ENCODE results near the gene WBP2.

WBP2 gene

GRCh38 chr17:75855310-75856061 is at the start of gene WBP2:
Gene WBP2 (minus strand): TSS chr17:75855335. CDS start chr17:75855297, 38 bp downstream.
- peak within 1 kb of the TSS; percentile 68 to 96 (median 93) for H3K9ac ChIP-seq (ENCODE audit: low read length in 5 of 5)
- peaks cover 0 to 13% (median 11%) of the 10 kb centered on the region in 5 donors for H3K36me3 ChIP-seq (ENCODE audit: control insufficient read depth in 5 of 5, insufficient read depth in 5 of 5, low read length in 5 of 5)
- peak within 1 kb of the TSS; percentile 94 for H3K27ac ChIP-seq (ENCODE audit: low read depth, low read length)
- H3K4me1 ChIP-seq (ENCODE audit: control insufficient read depth in 5 of 5, insufficient read depth in 5 of 5, low read length in 5 of 5) = peaks cover 13 to 50% (median 39%) of the 10 kb centered on the region in 5 donors
- H3K27me3 ChIP-seq (ENCODE audit: control insufficient read depth in 5 of 5, insufficient read depth in 4 of 5, low read length in 5 of 5) = peaks cover 0 to 2% (median 0%) of the 10 kb centered on the region in 5 donors
- peak within 1 kb of the TSS; percentile 73 to 89 (median 86) for H3K4me3 ChIP-seq (ENCODE audit: low read depth in 1 of 5, low read length in 5 of 5)
- no peaks in the 10 kb centered on the region for H3K9me3 ChIP-seq (ENCODE audit: control insufficient read depth in 5 of 5, low read length in 5 of 5)

GRCh38 chr17:75902406-75902805 is 47.3 kb upstream of the WBP2 start:
- peaks cover 0 to 52% (median 48%) of the 10 kb centered on the region in 5 donors for H3K36me3 ChIP-seq (ENCODE audit: control insufficient read depth in 5 of 5, insufficient read depth in 5 of 5, low read length in 5 of 5)
- H3K9me3 ChIP-seq (ENCODE audit: control insufficient read depth in 5 of 5, low read length in 5 of 5) = no peaks in the 10 kb centered on the region

GRCh38 chr17:75901727-75902126 is 46.6 kb upstream of the WBP2 start:
- Histone ChIP-seq H3K27me3 (ENCODE audit: control insufficient read depth in 5 of 5, insufficient read depth in 4 of 5, low read length in 5 of 5) (no peaks in the 10 kb centered on the region), H3K4me1 (ENCODE audit: control insufficient read depth in 5 of 5, insufficient read depth in 5 of 5, low read length in 5 of 5) (peaks cover 2 to 31% (median 19%) of the 10 kb centered on the region in 5 donors), H3K27ac (ENCODE audit: low read depth, low read length) (no peak overlapping the region), H3K36me3 (ENCODE audit: control insufficient read depth in 5 of 5, insufficient read depth in 5 of 5, low read length in 5 of 5) (peaks cover 0 to 52% (median 48%) of the 10 kb centered on the region in 5 donors), H3K9me3 (ENCODE audit: control insufficient read depth in 5 of 5, low read length in 5 of 5) (no peaks in the 10 kb centered on the region), H3K9ac (ENCODE audit: low read length in 5 of 5) (no peak overlapping the region), H3K4me3 (ENCODE audit: low read depth in 1 of 5, low read length in 5 of 5) (no peak overlapping the region)

More at GRCh38 chr17:75902406-75902805, 47.3 kb upstream of the WBP2 start:
- no peak overlapping the region for H3K4me3 ChIP-seq (ENCODE audit: low read depth in 1 of 5, low read length in 5 of 5)
- peaks cover 2 to 25% (median 15%) of the 10 kb centered on the region in 5 donors for H3K4me1 ChIP-seq (ENCODE audit: control insufficient read depth in 5 of 5, insufficient read depth in 5 of 5, low read length in 5 of 5)
- no peak overlapping the region for H3K9ac ChIP-seq (ENCODE audit: low read length in 5 of 5)
- H3K27me3 ChIP-seq (ENCODE audit: control insufficient read depth in 5 of 5, insufficient read depth in 4 of 5, low read length in 5 of 5) = no peaks in the 10 kb centered on the region
- no peak overlapping the region for H3K27ac ChIP-seq (ENCODE audit: low read depth, low read length)

GRCh38 chr17:75900691-75901533 is 45.8 kb upstream of the WBP2 start:
- Histone ChIP-seq H3K9ac (ENCODE audit: low read length in 5 of 5) (no peak overlapping the region), H3K36me3 (ENCODE audit: control insufficient read depth in 5 of 5, insufficient read depth in 5 of 5, low read length in 5 of 5) (peaks cover 0 to 52% (median 48%) of the 10 kb centered on the region in 5 donors), H3K4me3 (ENCODE audit: low read depth in 1 of 5, low read length in 5 of 5) (no peak overlapping the region), H3K27me3 (ENCODE audit: control insufficient read depth in 5 of 5, insufficient read depth in 4 of 5, low read length in 5 of 5) (no peaks in the 10 kb centered on the region), H3K9me3 (ENCODE audit: control insufficient read depth in 5 of 5, low read length in 5 of 5) (no peaks in the 10 kb centered on the region), H3K4me1 (ENCODE audit: control insufficient read depth in 5 of 5, insufficient read depth in 5 of 5, low read length in 5 of 5) (peaks cover 2 to 34% (median 20%) of the 10 kb centered on the region in 5 donors), H3K27ac (ENCODE audit: low read depth, low read length) (no peak overlapping the region)

- H3K9me3 ChIP-seq (ENCODE audit: control insufficient read depth in 5 of 5, low read length in 5 of 5) = no peaks in the 10 kb centered on the region
- H3K36me3 ChIP-seq (ENCODE audit: control insufficient read depth in 5 of 5, insufficient read depth in 5 of 5, low read length in 5 of 5) = peaks cover 0 to 52% (median 48%) of the 10 kb centered on the region in 5 donors
- no peak overlapping the region for H3K4me3 ChIP-seq (ENCODE audit: low read depth in 1 of 5, low read length in 5 of 5)
- H3K4me1 ChIP-seq (ENCODE audit: control insufficient read depth in 5 of 5, insufficient read depth in 5 of 5, low read length in 5 of 5) = peaks cover 4 to 41% (median 30%) of the 10 kb centered on the region in 5 donors
- no peak overlapping the region for H3K27ac ChIP-seq (ENCODE audit: low read depth, low read length)
- peak overlapping the region in 1 of 5 donors; percentile 7 for H3K9ac ChIP-seq (ENCODE audit: low read length in 5 of 5)
- no peaks in the 10 kb centered on the region for H3K27me3 ChIP-seq (ENCODE audit: control insufficient read depth in 5 of 5, insufficient read depth in 4 of 5, low read length in 5 of 5)
These were observed 44.8 kb upstream of the WBP2 start for GRCh38 chr17:75899767-75900468.

GRCh38 chr17:75899353-75899752 is 44.2 kb upstream of the WBP2 start:
- H3K36me3 ChIP-seq (ENCODE audit: control insufficient read depth in 5 of 5, insufficient read depth in 5 of 5, low read length in 5 of 5) = peaks cover 0 to 52% (median 48%) of the 10 kb centered on the region in 5 donors
- no peaks in the 10 kb centered on the region for H3K9me3 ChIP-seq (ENCODE audit: control insufficient read depth in 5 of 5, low read length in 5 of 5)
- H3K27me3 ChIP-seq (ENCODE audit: control insufficient read depth in 5 of 5, insufficient read depth in 4 of 5, low read length in 5 of 5) = no peaks in the 10 kb centered on the region
- peaks cover 4 to 45% (median 31%) of the 10 kb centered on the region in 5 donors for H3K4me1 ChIP-seq (ENCODE audit: control insufficient read depth in 5 of 5, insufficient read depth in 5 of 5, low read length in 5 of 5)
- peak overlapping the region in 1 of 5 donors; percentile 51 for H3K9ac ChIP-seq (ENCODE audit: low read length in 5 of 5)
- no peak overlapping the region for H3K27ac ChIP-seq (ENCODE audit: low read depth, low read length)
- no peak overlapping the region for H3K4me3 ChIP-seq (ENCODE audit: low read depth in 1 of 5, low read length in 5 of 5)

GRCh38 chr17:75898791-75899190 is 43.7 kb upstream of the WBP2 start:
- H3K27ac ChIP-seq (ENCODE audit: low read depth, low read length) = no peak overlapping the region
- H3K27me3 ChIP-seq (ENCODE audit: control insufficient read depth in 5 of 5, insufficient read depth in 4 of 5, low read length in 5 of 5) = no peaks in the 10 kb centered on the region
- no peaks in the 10 kb centered on the region for H3K9me3 ChIP-seq (ENCODE audit: control insufficient read depth in 5 of 5, low read length in 5 of 5)
- H3K9ac ChIP-seq (ENCODE audit: low read length in 5 of 5) = no peak overlapping the region
- H3K4me3 ChIP-seq (ENCODE audit: low read depth in 1 of 5, low read length in 5 of 5) = no peak overlapping the region
- peaks cover 0 to 52% (median 48%) of the 10 kb centered on the region in 5 donors for H3K36me3 ChIP-seq (ENCODE audit: control insufficient read depth in 5 of 5, insufficient read depth in 5 of 5, low read length in 5 of 5)
- H3K4me1 ChIP-seq (ENCODE audit: control insufficient read depth in 5 of 5, insufficient read depth in 5 of 5, low read length in 5 of 5) = peaks cover 2 to 45% (median 30%) of the 10 kb centered on the region in 5 donors

GRCh38 chr17:75898065-75898464 is 42.9 kb upstream of the WBP2 start:
- no peaks in the 10 kb centered on the region for H3K9me3 ChIP-seq (ENCODE audit: control insufficient read depth in 5 of 5, low read length in 5 of 5)
- no peak overlapping the region for H3K9ac ChIP-seq (ENCODE audit: low read length in 5 of 5)
- no peaks in the 10 kb centered on the region for H3K27me3 ChIP-seq (ENCODE audit: control insufficient read depth in 5 of 5, insufficient read depth in 4 of 5, low read length in 5 of 5)
- peaks cover 2 to 47% (median 30%) of the 10 kb centered on the region in 5 donors for H3K4me1 ChIP-seq (ENCODE audit: control insufficient read depth in 5 of 5, insufficient read depth in 5 of 5, low read length in 5 of 5)
- peak overlapping the region; percentile 76 for H3K27ac ChIP-seq (ENCODE audit: low read depth, low read length)
- no peak overlapping the region for H3K4me3 ChIP-seq (ENCODE audit: low read depth in 1 of 5, low read length in 5 of 5)
- H3K36me3 ChIP-seq (ENCODE audit: control insufficient read depth in 5 of 5, insufficient read depth in 5 of 5, low read length in 5 of 5) = peaks cover 0 to 52% (median 47%) of the 10 kb centered on the region in 5 donors

- peak overlapping the region; percentile 76 for H3K27ac ChIP-seq (ENCODE audit: low read depth, low read length)
- peak overlapping the region in 4 of 5 donors; percentile 43 to 77 (median 68) for H3K9ac ChIP-seq (ENCODE audit: low read length in 5 of 5)
- peaks cover 2 to 50% (median 30%) of the 10 kb centered on the region in 5 donors for H3K4me1 ChIP-seq (ENCODE audit: control insufficient read depth in 5 of 5, insufficient read depth in 5 of 5, low read length in 5 of 5)
- no peaks in the 10 kb centered on the region for H3K9me3 ChIP-seq (ENCODE audit: control insufficient read depth in 5 of 5, low read length in 5 of 5)
- peak overlapping the region in 4 of 5 donors; percentile 22 to 83 (median 60) for H3K4me3 ChIP-seq (ENCODE audit: low read depth in 1 of 5, low read length in 5 of 5)
- H3K36me3 ChIP-seq (ENCODE audit: control insufficient read depth in 5 of 5, insufficient read depth in 5 of 5, low read length in 5 of 5) = peaks cover 0 to 49% (median 42%) of the 10 kb centered on the region in 5 donors
- H3K27me3 ChIP-seq (ENCODE audit: control insufficient read depth in 5 of 5, insufficient read depth in 4 of 5, low read length in 5 of 5) = no peaks in the 10 kb centered on the region
These were observed 42.3 kb upstream of the WBP2 start for GRCh38 chr17:75897160-75898019.

Data from subcutaneous abdominal adipose tissue (tissue), 5 donors.